Uterus (tissue), 4 donors: ENCODE data around the gene CASK. TPM values are rescaled to one million over a fixed set of nuclear protein-coding genes. Genes with fewer than 3 reads are reported as not detected.

Source experiments
- DNase-seq, 2 donors: peaks; one replicate each; pipeline ENCODE4 v3.0.0-alpha.2; 2019 to 2020
- H3K27ac ChIP-seq, 2 donors: fragments of 200-600 bp; sonication (generic); 1 replicate in 1 of 2; 2 replicates in 1 of 2; pipeline ENCODE4 v1.5.1; 2016 to 2018
- H3K27me3 ChIP-seq, 2 donors: fragments of 200-600 bp; sonication (generic); one replicate each; pipeline ENCODE4 v1.5.1; 2018 to 2019; ENCODE audit warnings: control low read depth in 1 of 2
- H3K36me3 ChIP-seq, 2 donors: fragments of 200-600 bp; sonication (generic); one replicate each; pipeline ENCODE4 v1.5.1; 2019; ENCODE audit warnings: control low read depth in 1 of 2
- H3K4me1 ChIP-seq, 2 donors: fragments of 200-600 bp; sonication (generic); one replicate each; pipeline ENCODE4 v1.5.1; 2018 to 2019; ENCODE audit warnings: control low read depth in 1 of 2
- H3K4me3 ChIP-seq, 2 donors: fragments of 200-600 bp; sonication (generic); 1 replicate in 1 of 2; 2 replicates in 1 of 2; pipeline ENCODE4 v1.5.1; 2018 to 2019; ENCODE audit warnings: mild to moderate bottlenecking in 1 of 2
- H3K9me3 ChIP-seq, 2 donors: fragments of 200-600 bp; sonication (generic); one replicate each; pipeline ENCODE4 v1.5.1; 2019; ENCODE audit warnings: control low read depth in 1 of 2
- CTCF ChIP-seq, 4 experiments: fragments of 200-600 bp in 2 of 4; fragments of 450-650 bp in 2 of 4; sonication (generic) in 2 of 4; IDR thresholded peaks; one replicate each; pipeline ENCODE4 v1.5.1; 2016 to 2019; ENCODE audit warnings: antibody characterized with exemption in 4 of 4, mild to moderate bottlenecking in 2 of 4, moderate library complexity in 1 of 4
- POLR2A ChIP-seq, 2 donors: fragments of 450-650 bp; IDR thresholded peaks; one replicate each; pipeline ENCODE4 v1.6.1; 2016; ENCODE audit warnings: antibody characterized with exemption in 2 of 2, mild to moderate bottlenecking in 1 of 2, moderate library complexity in 1 of 2
- intact Hi-C: fragments of 100-400 bp; cut with DNase I; formaldehyde crosslinking; loops from one replicate; pipeline ENCODE4 v1.15.1; 2023; ENCODE audit warnings: low total_unique reads
- total RNA-seq, 4 donors: library from RNA; depleted of rRNA in 3 of 4; stranded (reverse); fragments of >200 nt in 3 of 4; gene quantifications; one replicate each; pipeline versions ENCODE4 v1.1.0 to v1.2.4, GENCODE V29; 2014 to 2023
- donor health status: DM: yes; HTN: yes; CAD: no.

The CASK gene
- total RNA-seq, 4 donors from 2014 or later = 7.9 to 76.0 (median 40.7) TPM

GRCh38 chrX:41958861-41959260, 35.5 kb upstream of the CASK start:
- Histone ChIP-seq H3K9me3 (no peaks in the 10 kb centered on the region), H3K27me3 (no peaks in the 10 kb centered on the region), H3K36me3 (no peaks in the 10 kb centered on the region), H3K4me3 (no peak overlapping the region), H3K4me1 (no peaks in the 10 kb centered on the region), H3K27ac (no peak overlapping the region)
- TF ChIP-seq CTCF (IDR thresholded peaks at IDR 0.05) (no peak), POLR2A (IDR thresholded peaks at IDR 0.05) (no peak)
- intact Hi-C loops = no loop called here
- DNase-seq = no peak

GRCh38 chrX:41956027-41956426, 32.7 kb upstream of the CASK start:
- no peaks in the 10 kb centered on the region for H3K36me3 ChIP-seq
- H3K27ac ChIP-seq = no peak overlapping the region
- H3K27me3 ChIP-seq = no peaks in the 10 kb centered on the region
- TF ChIP-seq CTCF (IDR thresholded peaks at IDR 0.05) (no peak), POLR2A (IDR thresholded peaks at IDR 0.05) (no peak)
- no peaks in the 10 kb centered on the region for H3K9me3 ChIP-seq
- DNase-seq = no peak
- intact Hi-C loops = no loop called here
- no peak overlapping the region for H3K4me3 ChIP-seq
- H3K4me1 ChIP-seq = no peaks in the 10 kb centered on the region

GRCh38 chrX:41952102-41952501, 28.7 kb upstream of the CASK start:
- intact Hi-C loops = no loop called here
- Histone ChIP-seq H3K27me3 (no peaks in the 10 kb centered on the region), H3K4me1 (no peaks in the 10 kb centered on the region), H3K4me3 (no peak overlapping the region), H3K36me3 (no peaks in the 10 kb centered on the region), H3K27ac (no peak overlapping the region), H3K9me3 (no peaks in the 10 kb centered on the region)
- TF ChIP-seq POLR2A (IDR thresholded peaks at IDR 0.05) (no peak), CTCF (IDR thresholded peaks at IDR 0.05) (no peak)
- DNase-seq = no peak

- TF ChIP-seq CTCF (IDR thresholded peaks at IDR 0.05) (no peak), POLR2A (IDR thresholded peaks at IDR 0.05) (no peak)
- no peaks in the 10 kb centered on the region for H3K36me3 ChIP-seq
- H3K4me1 ChIP-seq = no peaks in the 10 kb centered on the region
- no peak overlapping the region for H3K4me3 ChIP-seq
- H3K27ac ChIP-seq = no peak overlapping the region
- DNase-seq = no peak
- H3K27me3 ChIP-seq = no peaks in the 10 kb centered on the region
- intact Hi-C loops = no loop called here
- H3K9me3 ChIP-seq = no peaks in the 10 kb centered on the region
Observed at GRCh38 chrX:41946989-41947612, 23.7 kb upstream of the CASK start.

- no peak overlapping the region for H3K4me3 ChIP-seq
- H3K27me3 ChIP-seq = no peaks in the 10 kb centered on the region
- H3K4me1 ChIP-seq = no peaks in the 10 kb centered on the region
- H3K36me3 ChIP-seq = no peaks in the 10 kb centered on the region
- intact Hi-C loops = no loop called here
- H3K9me3 ChIP-seq = no peaks in the 10 kb centered on the region
- no peak for TF ChIP-seq POLR2A (IDR thresholded peaks at IDR 0.05)
- no peak for TF ChIP-seq CTCF (IDR thresholded peaks at IDR 0.05)
- H3K27ac ChIP-seq = no peak overlapping the region
- DNase-seq = no peak
Observed at GRCh38 chrX:41946235-41946634, 22.9 kb upstream of the CASK start.
